Activated CD4-positive, alpha-beta T cell treated with anti-CD3 and anti-CD28 coated beads for 36 hours (primary cell): ENCODE results near the gene C10orf67. TPM values are rescaled to one million over a fixed set of nuclear protein-coding genes. Genes with fewer than 3 reads are reported as not detected.
"Not testable (repeated sequence)": the region's sequence is repeated elsewhere in the genome, so short reads cannot be mapped to it uniquely, and the experiment has no call there.

Experiments used
- ATAC-seq: fragments of 200-7000 bp; cut with Tn5 transposase; one replicate; pipeline ENCODE4 v1.10.0; 2021; ENCODE audit warnings: mild to moderate bottlenecking, moderate library complexity
- CTCF ChIA-PET: fragments of 350-600 bp; sonication (Branson Sonifier 250); formaldehyde crosslinking; loops from one replicate; lab custom pipeline; 2021; ENCODE audit warnings: antibody characterized with exemption; lab: Charles Lee
- POLR2A ChIA-PET: fragments of 350-600 bp; sonication (Branson Sonifier 250); formaldehyde crosslinking; loops from one replicate; lab custom pipeline; 2021; ENCODE audit warnings: antibody characterized with exemption, inconsistent platforms; lab: Charles Lee
- DNase-seq: peaks from one replicate; pipeline ENCODE4 v3.0.0-alpha.2; 2020
- H3K27ac Mint-ChIP-seq: one replicate; pipeline ENCODE4 v1.8.0; 2021; ENCODE audit warnings: mixed read lengths
- H3K27me3 Mint-ChIP-seq: one replicate; pipeline ENCODE4 v1.8.0; 2021; ENCODE audit warnings: mixed read lengths
- H3K36me3 Mint-ChIP-seq: one replicate; pipeline ENCODE4 v1.8.0; 2021; ENCODE audit warnings: low read depth, mixed read lengths
- H3K4me1 Mint-ChIP-seq: one replicate; pipeline ENCODE4 v1.8.0; 2021; ENCODE audit warnings: mixed read lengths
- H3K4me3 Mint-ChIP-seq: one replicate; pipeline ENCODE4 v1.8.0; 2021; ENCODE audit warnings: mild to moderate bottlenecking, moderate library complexity, mixed read lengths
- H3K9me3 Mint-ChIP-seq: one replicate; pipeline ENCODE4 v1.8.0; 2021; ENCODE audit warnings: low read depth, mixed read lengths
- intact Hi-C, 2 experiments: fragments of 100-400 bp; cut with DNase I in 1 of 2; cut with micrococcal nuclease in 1 of 2; formaldehyde crosslinking; loops; one replicate each; pipeline versions ENCODE4 v1.14.2 to v1.15.1; 2022 to 2024; cut with DNase I, micrococcal nuclease
- total RNA-seq, 2 experiments: library from RNA; stranded (reverse); gene quantifications; one replicate each; pipeline ENCODE4 v1.2.3, GENCODE V29; 2021

C10orf67 gene
- under 1 TPM; 0.16 to 0.41 TPM for total RNA-seq

DNA sequence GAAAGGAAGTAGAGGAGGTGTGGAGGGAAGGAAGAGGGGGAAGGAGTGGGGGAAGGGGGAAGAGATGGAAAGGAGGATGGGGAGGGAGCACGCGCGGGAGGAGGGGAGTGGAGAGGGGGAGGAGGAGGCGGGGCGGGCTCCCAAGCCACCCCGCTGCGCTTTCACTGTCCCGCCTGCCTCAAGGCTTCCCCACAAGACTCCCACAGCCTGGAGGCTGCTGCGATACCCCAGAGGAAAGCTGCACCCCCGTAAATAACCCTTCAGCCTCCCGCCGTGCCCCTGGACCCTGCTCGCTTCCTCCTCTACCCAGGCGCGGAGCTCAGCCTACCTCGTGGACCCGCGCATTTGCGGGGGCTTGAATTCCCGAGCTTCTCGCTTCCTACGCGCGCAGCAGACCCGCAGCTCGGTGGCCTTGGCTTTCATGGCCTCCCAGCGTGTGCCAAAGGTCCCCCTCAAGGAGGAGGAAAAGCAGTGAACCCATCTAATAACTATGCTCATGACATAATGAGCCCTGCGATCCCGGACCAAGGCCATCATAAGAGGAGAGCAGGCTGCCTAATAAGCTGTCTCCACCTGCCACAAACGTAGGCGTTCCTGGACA, at the start of gene C10orf67:
Gene C10orf67, minus strand, starts transcription at position 557 of the 601 bp plus-strand sequence. Its CDS starts 23 bp downstream, at position 534.
- H3K27me3 Mint-ChIP-seq = peaks cover 5% of the 10 kb centered on the region
- peak within 1 kb of the TSS; percentile 75 for H3K27ac Mint-ChIP-seq
- intact Hi-C loops = loop anchor here in 1 of 2 experiments (5.0 kb wide), 1 partner anchor 662 kb away; no protein-coding TSS in a partner anchor
- peaks cover 47% of the 10 kb centered on the region for H3K4me1 Mint-ChIP-seq
- H3K36me3 Mint-ChIP-seq = no peaks in the 10 kb centered on the region
- DNase-seq (peak; percentile 54), ATAC-seq (peak; percentile 24)
- ChIA-PET POLR2A (no interaction called here), CTCF (interaction anchor here (0.6 to 1.6 kb wide), 2 partner anchors 19 to 49 kb away, joined by 3 to 5 read pairs; no protein-coding TSS in a partner anchor)
- no peaks in the 10 kb centered on the region for H3K9me3 Mint-ChIP-seq
- H3K4me3 Mint-ChIP-seq = peak within 1 kb of the TSS; percentile 79

DNA sequence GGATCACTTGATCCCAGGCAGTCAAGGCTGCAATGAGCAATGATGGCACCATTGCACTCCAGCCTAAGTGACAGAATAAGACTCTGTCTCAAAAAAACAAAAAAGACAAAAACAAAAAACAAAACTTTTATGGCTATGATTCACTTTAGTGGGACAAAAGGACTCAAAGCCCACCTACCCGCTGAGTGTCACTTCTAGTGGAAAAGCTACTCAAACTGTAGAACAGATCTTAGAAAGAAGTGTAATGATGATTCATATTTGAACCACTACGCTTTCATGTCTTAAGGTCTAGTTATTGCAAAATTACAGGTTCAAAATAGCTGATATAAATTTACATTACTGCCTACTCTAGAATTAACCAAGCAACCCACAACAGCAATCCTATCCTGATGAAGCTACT, 47.2 kb upstream of the C10orf67 start:
- Mint-ChIP-seq H3K36me3 (no peaks in the 10 kb centered on the region), H3K4me3 (no peak overlapping the region), H3K4me1 (peaks cover 13% of the 10 kb centered on the region), H3K27me3 (no peaks in the 10 kb centered on the region), H3K9me3 (no peaks in the 10 kb centered on the region), H3K27ac (peak overlapping the region; percentile 29)
- peak; percentile 90 for ATAC-seq
- DNase-seq = peak; percentile 52
- ChIA-PET CTCF (interaction anchor here (0.9 to 1.6 kb wide), 3 partner anchors 47 to 235 kb away, joined by 3 read pairs; no protein-coding TSS in a partner anchor), POLR2A (no interaction called here)
- intact Hi-C loops = no loop called here

DNA sequence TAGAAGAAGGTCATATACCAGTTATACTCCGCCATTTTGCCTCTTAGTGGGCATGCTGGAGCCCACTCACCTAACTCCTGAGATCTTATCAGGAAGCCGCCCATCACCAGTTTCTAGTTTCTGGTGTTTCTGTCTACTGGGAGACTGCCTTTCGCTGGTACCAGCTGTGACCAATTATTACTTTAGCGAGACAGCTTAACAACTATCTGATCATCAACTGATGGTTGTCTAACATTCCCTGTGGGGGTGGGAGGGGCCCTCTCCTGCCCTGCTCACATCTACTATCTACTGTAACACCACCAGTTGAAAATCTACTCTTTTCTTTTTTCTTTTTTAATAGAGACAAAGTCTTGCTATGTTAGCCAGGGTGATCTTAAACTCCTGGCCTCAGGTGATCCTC, 46.2 kb upstream of the C10orf67 start:
- no peaks in the 10 kb centered on the region for H3K9me3 Mint-ChIP-seq
- intact Hi-C loops = no loop called here
- ATAC-seq (no peak), DNase-seq (no peak)
- H3K27ac Mint-ChIP-seq = no peak overlapping the region
- no peaks in the 10 kb centered on the region for H3K27me3 Mint-ChIP-seq
- POLR2A ChIA-PET = no interaction called here
- CTCF ChIA-PET = interaction anchor here (0.6 kb wide), 1 partner anchor 26 kb away, joined by 4 read pairs; no protein-coding TSS in a partner anchor
- peaks cover 13% of the 10 kb centered on the region for H3K4me1 Mint-ChIP-seq
- H3K4me3 Mint-ChIP-seq = no peak overlapping the region
- no peaks in the 10 kb centered on the region for H3K36me3 Mint-ChIP-seq

DNA sequence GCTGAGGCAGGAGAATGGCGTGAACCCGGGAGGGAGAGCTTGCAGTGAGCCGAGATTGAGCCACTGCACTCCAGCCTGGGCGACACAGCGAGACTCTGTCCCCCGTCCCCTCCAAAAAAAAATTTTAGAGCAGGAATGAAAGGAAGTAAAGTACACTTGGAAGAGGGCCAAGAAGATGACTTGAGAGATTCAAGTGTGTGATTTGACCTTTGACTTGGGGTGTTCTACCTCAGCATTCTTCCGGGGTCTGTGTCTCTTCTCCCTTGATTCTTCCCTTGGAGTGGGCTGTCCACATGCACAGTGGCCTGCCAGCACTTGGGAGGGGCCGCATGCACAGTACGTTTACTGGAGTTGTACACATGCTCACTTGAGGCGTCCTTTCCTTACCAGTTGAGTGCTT, 45.8 kb upstream of the C10orf67 start:
- H3K27ac Mint-ChIP-seq, CTCF ChIA-PET, H3K27me3 Mint-ChIP-seq, POLR2A ChIA-PET, DNase-seq, ATAC-seq, H3K36me3 Mint-ChIP-seq, intact Hi-C loops, H3K4me3 Mint-ChIP-seq, H3K9me3 Mint-ChIP-seq: not testable (repeated sequence)
- H3K4me1 Mint-ChIP-seq = peaks cover 13% of the 10 kb centered on the region

DNA sequence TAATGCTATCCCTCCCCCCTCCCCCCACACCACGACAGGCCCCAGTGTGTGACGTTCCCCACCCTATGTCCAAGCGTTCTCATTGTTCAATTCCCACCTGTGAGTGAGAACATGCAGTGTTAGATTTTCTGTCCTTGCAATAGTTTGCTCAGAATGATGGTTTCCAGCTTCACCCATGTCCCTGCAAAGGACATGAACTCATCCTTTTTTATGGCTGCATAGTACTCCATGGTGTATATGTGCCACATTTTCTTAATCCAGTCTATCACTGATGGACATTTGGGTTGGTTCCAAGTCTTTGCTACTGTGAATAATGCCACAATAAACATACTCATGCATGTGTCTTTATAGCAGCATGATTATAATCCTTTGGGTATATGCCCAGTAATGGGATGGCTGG, 42.9 kb upstream of the C10orf67 start:
- POLR2A ChIA-PET, H3K9me3 Mint-ChIP-seq, ATAC-seq, H3K36me3 Mint-ChIP-seq, intact Hi-C loops, H3K4me3 Mint-ChIP-seq, H3K27ac Mint-ChIP-seq, H3K27me3 Mint-ChIP-seq, CTCF ChIA-PET, DNase-seq: not testable (repeated sequence)
- H3K4me1 Mint-ChIP-seq = peaks cover 13% of the 10 kb centered on the region

DNA sequence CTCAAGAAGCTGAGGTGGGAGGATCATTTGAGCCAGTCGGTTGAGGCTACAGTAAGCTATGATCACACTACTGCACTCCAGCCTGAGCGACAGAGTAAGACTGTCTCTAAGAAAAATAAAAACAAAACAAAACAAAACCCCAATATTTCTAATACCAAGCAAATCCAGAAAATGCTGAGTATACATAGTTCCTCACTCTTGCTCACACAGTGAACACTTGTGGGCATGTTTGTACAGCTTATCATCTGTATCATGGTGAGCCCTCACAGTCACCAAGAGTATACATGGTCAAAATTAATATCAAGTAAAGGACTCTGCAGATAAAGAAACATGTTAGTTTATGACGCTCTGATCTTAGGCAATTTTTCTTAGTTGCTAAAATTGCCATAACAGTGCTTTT, 41.5 kb upstream of the C10orf67 start:
- Mint-ChIP-seq H3K9me3 (no peaks in the 10 kb centered on the region), H3K36me3 (peaks cover 1% of the 10 kb centered on the region), H3K27me3 (no peaks in the 10 kb centered on the region), H3K4me1 (peaks cover 3% of the 10 kb centered on the region), H3K27ac (no peak overlapping the region), H3K4me3 (no peak overlapping the region)
- POLR2A ChIA-PET = no interaction called here
- no peak for DNase-seq
- CTCF ChIA-PET = no interaction called here
- intact Hi-C loops = no loop called here
- ATAC-seq = no peak

DNA sequence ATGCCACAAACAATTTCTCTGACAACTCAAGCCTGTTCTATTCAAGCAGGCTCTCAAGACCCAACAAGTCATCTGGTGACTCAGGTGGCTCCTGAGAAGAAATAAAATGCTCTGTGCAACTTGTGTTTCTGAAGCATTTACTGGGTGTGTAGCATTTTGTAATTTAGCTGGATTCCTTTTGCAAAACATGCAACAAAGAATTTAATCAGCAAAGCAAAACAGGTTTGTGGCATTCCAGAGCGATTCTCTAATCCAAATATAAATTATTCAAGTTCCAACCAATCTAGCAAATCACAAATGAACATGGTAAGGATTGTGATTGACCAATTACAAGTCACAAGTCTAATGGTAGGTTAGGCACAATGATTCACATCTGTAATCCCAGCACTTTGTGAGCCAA, 39.8 kb upstream of the C10orf67 start:
- DNase-seq = no peak
- H3K4me3 Mint-ChIP-seq = no peak overlapping the region
- intact Hi-C loops = no loop called here
- H3K4me1 Mint-ChIP-seq = no peaks in the 10 kb centered on the region
- H3K27me3 Mint-ChIP-seq = no peaks in the 10 kb centered on the region
- ATAC-seq = no peak
- ChIA-PET POLR2A (no interaction called here), CTCF (no interaction called here)
- peaks cover 1% of the 10 kb centered on the region for H3K36me3 Mint-ChIP-seq
- H3K27ac Mint-ChIP-seq = no peak overlapping the region
- no peaks in the 10 kb centered on the region for H3K9me3 Mint-ChIP-seq

DNA sequence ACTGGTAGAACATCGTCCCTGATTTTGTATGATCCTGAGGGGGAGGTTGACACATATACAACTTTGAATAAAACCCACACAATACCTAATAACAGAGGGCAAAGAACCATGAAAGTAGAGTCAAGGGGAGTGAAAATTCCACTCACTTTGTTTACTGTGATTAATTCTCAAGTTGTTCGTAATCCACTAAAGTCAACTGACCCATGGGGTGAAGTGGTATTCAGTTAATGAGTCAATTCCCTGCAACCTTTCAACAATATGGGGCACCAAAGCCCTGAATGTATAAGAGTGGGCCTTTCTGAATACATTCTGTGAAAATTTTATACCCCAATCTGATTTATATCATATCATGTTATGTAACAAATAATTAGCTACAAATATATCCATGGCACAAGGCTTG, 39.0 kb upstream of the C10orf67 start:
- ChIA-PET CTCF (no interaction called here), POLR2A (no interaction called here)
- no peaks in the 10 kb centered on the region for H3K27me3 Mint-ChIP-seq
- no peak overlapping the region for H3K4me3 Mint-ChIP-seq
- no peaks in the 10 kb centered on the region for H3K4me1 Mint-ChIP-seq
- DNase-seq (no peak), ATAC-seq (no peak)
- intact Hi-C loops = no loop called here
- peaks cover 1% of the 10 kb centered on the region for H3K36me3 Mint-ChIP-seq
- H3K9me3 Mint-ChIP-seq = no peaks in the 10 kb centered on the region
- no peak overlapping the region for H3K27ac Mint-ChIP-seq

DNA sequence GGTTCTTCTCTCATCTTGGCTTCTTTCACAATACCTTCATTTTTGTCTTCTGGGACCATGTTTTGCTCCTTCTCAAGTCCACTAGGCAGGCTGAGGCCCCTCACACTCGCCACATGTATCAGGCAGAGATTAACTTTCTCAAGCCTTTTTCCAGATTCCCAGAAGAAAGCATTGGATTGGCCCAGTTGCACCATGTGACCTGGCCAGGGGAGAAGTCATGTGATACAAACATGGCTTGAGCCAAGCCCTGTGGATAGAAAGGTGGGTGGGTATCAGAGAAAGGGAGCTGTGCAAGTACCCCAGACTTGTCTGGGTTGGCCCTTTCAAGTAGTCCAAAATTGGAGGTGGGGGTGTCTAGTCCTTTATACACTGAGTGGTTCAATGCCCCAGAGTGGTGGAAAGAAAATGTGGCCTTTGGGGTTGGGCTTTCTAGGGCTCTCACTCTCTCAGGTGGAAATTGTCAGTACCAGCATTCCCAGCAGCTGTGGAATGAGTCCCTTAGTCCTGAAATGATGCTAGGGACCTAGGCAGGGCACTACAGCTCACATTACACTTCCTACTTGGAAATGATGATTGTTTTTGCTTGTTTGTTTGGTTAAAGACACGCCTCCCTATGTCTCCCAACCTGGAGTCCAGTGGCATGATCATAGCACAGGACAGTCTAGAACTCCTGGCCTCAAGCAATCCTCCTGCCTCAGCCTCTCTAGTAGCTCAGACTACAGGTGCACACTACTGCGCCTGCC, 36.9 kb upstream of the C10orf67 start:
- Mint-ChIP-seq H3K4me3 (no peak overlapping the region), H3K27me3 (no peaks in the 10 kb centered on the region), H3K9me3 (no peaks in the 10 kb centered on the region), H3K27ac (no peak overlapping the region), H3K36me3 (peaks cover 1% of the 10 kb centered on the region), H3K4me1 (peaks cover under 1% of the 10 kb centered on the region)
- DNase-seq (no peak), ATAC-seq (no peak)
- intact Hi-C loops = no loop called here
- CTCF ChIA-PET = no interaction called here
- POLR2A ChIA-PET = no interaction called here

DNA sequence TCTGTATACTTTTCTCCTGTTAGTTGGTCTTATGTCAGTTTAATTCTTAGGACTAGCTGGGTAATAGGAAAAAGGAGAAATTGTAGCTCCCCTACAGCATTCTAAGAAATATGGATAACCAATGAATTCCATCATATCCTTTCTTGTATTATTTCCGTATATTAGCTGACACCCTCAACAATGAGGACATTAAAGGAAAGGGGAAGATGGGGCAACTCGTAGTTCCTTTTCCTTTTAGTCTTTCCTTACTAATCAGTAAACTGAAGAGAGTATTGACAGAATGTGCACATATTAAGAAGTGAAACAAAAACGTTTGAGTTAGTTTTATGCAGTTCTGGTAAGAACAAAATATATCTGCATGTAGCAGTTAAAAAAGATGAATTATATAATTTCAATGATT, 35.1 kb upstream of the C10orf67 start:
- ATAC-seq (no peak), DNase-seq (no peak)
- intact Hi-C loops = no loop called here
- H3K27me3 Mint-ChIP-seq = no peaks in the 10 kb centered on the region
- no peak overlapping the region for H3K4me3 Mint-ChIP-seq
- POLR2A ChIA-PET = no interaction called here
- no peak overlapping the region for H3K27ac Mint-ChIP-seq
- no peaks in the 10 kb centered on the region for H3K9me3 Mint-ChIP-seq
- H3K4me1 Mint-ChIP-seq = peaks cover 6% of the 10 kb centered on the region
- peaks cover 1% of the 10 kb centered on the region for H3K36me3 Mint-ChIP-seq
- CTCF ChIA-PET = interaction anchor here (0.6 kb wide), 1 partner anchor 59 kb away, joined by 3 read pairs; no protein-coding TSS in a partner anchor

DNA sequence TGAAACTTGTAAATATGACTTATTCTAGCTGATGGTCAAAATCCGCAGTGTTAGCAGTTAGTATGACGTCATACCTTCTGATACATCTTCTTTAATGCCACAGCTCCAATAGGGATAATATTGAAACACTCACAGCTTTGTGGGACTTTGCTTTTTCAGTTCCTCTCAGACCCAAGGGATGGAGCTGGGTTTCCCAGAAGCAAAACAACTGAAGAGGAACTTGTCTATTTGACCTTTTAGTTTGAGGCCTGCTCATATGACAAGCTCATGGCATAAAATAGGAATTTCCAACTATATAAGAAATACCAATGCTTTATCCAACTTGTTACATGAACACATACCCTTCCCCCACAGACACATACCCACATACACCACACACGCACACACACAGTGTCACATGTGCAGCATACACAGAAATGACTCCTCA, 31.6 kb upstream of the C10orf67 start:
- Mint-ChIP-seq H3K27ac (no peak overlapping the region), H3K9me3 (no peaks in the 10 kb centered on the region), H3K4me1 (peaks cover 6% of the 10 kb centered on the region), H3K4me3 (no peak overlapping the region), H3K27me3 (no peaks in the 10 kb centered on the region), H3K36me3 (peaks cover 1% of the 10 kb centered on the region)
- ChIA-PET CTCF (interaction anchor here (1.2 kb wide), 1 partner anchor 68 kb away, joined by 3 read pairs; no protein-coding TSS in a partner anchor), POLR2A (no interaction called here)
- ATAC-seq = no peak
- DNase-seq = no peak
- intact Hi-C loops = no loop called here

DNA sequence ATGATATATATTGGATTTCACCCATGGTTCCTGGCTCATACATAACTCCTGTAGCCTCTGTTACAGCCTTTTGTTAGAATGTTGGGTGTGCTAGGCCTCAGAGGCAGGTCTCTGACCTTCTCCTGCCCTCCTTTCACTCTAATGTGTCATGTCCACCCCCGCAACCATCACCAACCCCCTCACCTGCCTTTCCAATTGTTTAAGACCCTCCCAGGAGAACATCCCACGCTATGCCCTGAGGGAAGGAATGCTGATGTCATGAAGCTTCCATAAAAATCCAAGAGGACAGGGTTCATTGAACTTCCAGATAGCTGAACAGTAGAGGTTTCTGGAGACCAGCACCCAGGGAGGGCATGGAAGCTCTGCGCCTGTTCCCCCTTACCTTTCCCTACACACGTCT, 30.8 kb upstream of the C10orf67 start:
- H3K27ac Mint-ChIP-seq = no peak overlapping the region
- intact Hi-C loops = no loop called here
- POLR2A ChIA-PET = no interaction called here
- DNase-seq (no peak), ATAC-seq (no peak)
- H3K27me3 Mint-ChIP-seq = no peaks in the 10 kb centered on the region
- H3K4me3 Mint-ChIP-seq = no peak overlapping the region
- CTCF ChIA-PET = interaction anchor here (0.5 kb wide), 1 partner anchor 218 kb away, joined by 4 read pairs; no protein-coding TSS in a partner anchor
- H3K9me3 Mint-ChIP-seq = no peaks in the 10 kb centered on the region
- H3K36me3 Mint-ChIP-seq = no peaks in the 10 kb centered on the region
- H3K4me1 Mint-ChIP-seq = peaks cover 9% of the 10 kb centered on the region
